Smooth muscle cell (in vitro differentiated cells): ENCODE data around the gene CUBN. TPM values are rescaled to one million over a fixed set of nuclear protein-coding genes. Genes with fewer than 3 reads are reported as not detected.

Experiments
- DNase-seq: peaks from one replicate; lab custom pipeline; 2025; ENCODE audit not compliant: unreplicated experiment; lab: John Stamatoyannopoulos, UW
- H2AFZ ChIP-seq: fragments of 200-600 bp; sonication (generic); 2 replicates; pipeline ENCODE4 v1.6.0; 2016; ENCODE audit warnings: antibody characterized with exemption, low read depth, mild to moderate bottlenecking
- H3F3A ChIP-seq: fragments of 200-600 bp; sonication (generic); 2 replicates; pipeline ENCODE4 v1.6.0; 2017; ENCODE audit warnings: antibody characterized with exemption, low read depth
- H3K27ac ChIP-seq: fragments of 200-600 bp; sonication (generic); 2 replicates; pipeline ENCODE4 v1.5.1; 2016; ENCODE audit warnings: low read depth, mild to moderate bottlenecking
- H3K27me3 ChIP-seq: fragments of 200-600 bp; sonication (generic); 2 replicates; pipeline ENCODE4 v1.6.1; 2016; ENCODE audit warnings: low read depth, mild to moderate bottlenecking
- H3K36me3 ChIP-seq: fragments of 200-600 bp; sonication (generic); 2 replicates; pipeline ENCODE4 v1.5.1; 2016; ENCODE audit warnings: low read depth
- H3K4me1 ChIP-seq: fragments of 200-600 bp; sonication (generic); 2 replicates; pipeline ENCODE4 v1.5.1; 2016; ENCODE audit warnings: low read depth
- H3K4me2 ChIP-seq: fragments of 200-600 bp; sonication (generic); 2 replicates; pipeline ENCODE4 v1.6.0; 2016; ENCODE audit warnings: mild to moderate bottlenecking
- H3K4me3 ChIP-seq: fragments of 200-600 bp; sonication (generic); 2 replicates; pipeline ENCODE4 v1.5.1; 2016; ENCODE audit warnings: mild to moderate bottlenecking
- H3K79me2 ChIP-seq: fragments of 200-600 bp; sonication (generic); 2 replicates; pipeline ENCODE4 v1.6.0; 2016; ENCODE audit warnings: low read depth, mild to moderate bottlenecking
- H3K9ac ChIP-seq: fragments of 200-600 bp; sonication (generic); 2 replicates; pipeline ENCODE4 v1.6.0; 2016; ENCODE audit warnings: low read depth
- H3K9me3 ChIP-seq: fragments of 200-600 bp; sonication (generic); replicated peaks from 2 replicates; pipeline ENCODE4 v1.5.1; 2016; ENCODE audit warnings: low read depth
- H4K20me1 ChIP-seq: fragments of 200-600 bp; sonication (generic); 2 replicates; pipeline ENCODE4 v1.6.0; 2016; ENCODE audit warnings: low read depth
- WGBS: methylation state at CpG from one replicate; pipeline ENCODE4 v1.1.7; 2016; ENCODE audit warnings: low lambda C conversion rate; 5-methylcytosine and 5-hydroxymethylcytosine counted together
- polyA plus RNA-seq: library from polyadenylated mRNA; unstranded; fragments of >200 nt; fragmentation: Nextera tagmentation; extraction: Ambion mirVana; gene quantifications from 2 replicates; pipeline ENCODE4 v1.2.1, GENCODE V29; 2016
- total RNA-seq: library from RNA; depleted of rRNA; stranded (reverse); fragments of >200 nt; gene quantifications from 2 replicates; pipeline ENCODE4 v1.2.3, GENCODE V29; 2014
- TF ChIP-seq, protein P1 (sequence below): fragments of 200-600 bp; sonication (generic); IDR thresholded peaks from 2 replicates; pipeline ENCODE4 v1.5.1; 2017; ENCODE audit warnings: borderline replicate concordance, mild to moderate bottlenecking, antibody characterized with exemption; ENCODE audit not compliant: insufficient read depth, poor library complexity, severe bottlenecking

The CUBN gene
- total and polyA plus RNA-seq, 2 experiments from 2014 or later = 0.62 to 4.7 TPM

- Histone ChIP-seq H4K20me1 (no peaks in the 10 kb centered on the region), H3K27ac (peak overlapping the region; percentile 85), H3K4me3 (no peak overlapping the region), H3K79me2 (no peaks in the 10 kb centered on the region), H3K36me3 (no peaks in the 10 kb centered on the region), H3K9me3 (no peaks in the 10 kb centered on the region), H3K4me1 (peaks cover 9% of the 10 kb centered on the region), H3F3A (peaks cover 10% of the 10 kb centered on the region), H3K4me2 (peak overlapping the region; percentile 41), H2AFZ (peak overlapping the region; percentile 6), H3K27me3 (no peaks in the 10 kb centered on the region), H3K9ac (peak overlapping the region; percentile 21)
- 8% methylated on average over 4 of the region's 4 CpGs for WGBS
- TF ChIP-seq, protein P1, sequence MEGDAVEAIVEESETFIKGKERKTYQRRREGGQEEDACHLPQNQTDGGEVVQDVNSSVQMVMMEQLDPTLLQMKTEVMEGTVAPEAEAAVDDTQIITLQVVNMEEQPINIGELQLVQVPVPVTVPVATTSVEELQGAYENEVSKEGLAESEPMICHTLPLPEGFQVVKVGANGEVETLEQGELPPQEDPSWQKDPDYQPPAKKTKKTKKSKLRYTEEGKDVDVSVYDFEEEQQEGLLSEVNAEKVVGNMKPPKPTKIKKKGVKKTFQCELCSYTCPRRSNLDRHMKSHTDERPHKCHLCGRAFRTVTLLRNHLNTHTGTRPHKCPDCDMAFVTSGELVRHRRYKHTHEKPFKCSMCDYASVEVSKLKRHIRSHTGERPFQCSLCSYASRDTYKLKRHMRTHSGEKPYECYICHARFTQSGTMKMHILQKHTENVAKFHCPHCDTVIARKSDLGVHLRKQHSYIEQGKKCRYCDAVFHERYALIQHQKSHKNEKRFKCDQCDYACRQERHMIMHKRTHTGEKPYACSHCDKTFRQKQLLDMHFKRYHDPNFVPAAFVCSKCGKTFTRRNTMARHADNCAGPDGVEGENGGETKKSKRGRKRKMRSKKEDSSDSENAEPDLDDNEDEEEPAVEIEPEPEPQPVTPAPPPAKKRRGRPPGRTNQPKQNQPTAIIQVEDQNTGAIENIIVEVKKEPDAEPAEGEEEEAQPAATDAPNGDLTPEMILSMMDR = no peak
- no peak for DNase-seq
Measured at GRCh38 chr10:16856567-16856966, 273.0 kb downstream of the CUBN start.

DNA sequence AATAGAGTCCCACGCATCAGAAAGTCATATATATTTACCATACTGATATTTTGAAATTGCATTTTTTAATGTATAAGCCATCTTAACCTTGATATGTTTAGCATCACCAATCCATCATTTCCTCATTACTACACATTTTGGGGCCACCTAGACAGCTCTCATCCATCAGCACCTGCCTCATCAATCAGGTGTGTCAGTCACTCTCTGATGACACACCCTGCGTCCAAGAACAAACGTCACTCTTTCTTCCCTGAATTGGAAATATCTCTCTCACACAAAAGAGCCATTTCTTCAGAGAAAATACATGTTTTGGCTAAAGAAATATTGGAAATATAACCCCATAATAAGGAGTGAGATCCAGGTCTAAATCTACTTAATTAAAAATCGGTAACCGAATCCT is 273.5 kb downstream of the CUBN start:
- Histone ChIP-seq H3F3A (peaks cover 10% of the 10 kb centered on the region), H3K27me3 (no peaks in the 10 kb centered on the region), H3K4me1 (peaks cover 9% of the 10 kb centered on the region), H3K4me3 (no peak overlapping the region), H3K9ac (peak overlapping the region; percentile 21), H4K20me1 (no peaks in the 10 kb centered on the region), H3K4me2 (peak overlapping the region; percentile 41), H3K9me3 (no peaks in the 10 kb centered on the region), H3K36me3 (no peaks in the 10 kb centered on the region), H2AFZ (no peak overlapping the region), H3K27ac (peak overlapping the region; percentile 85), H3K79me2 (no peaks in the 10 kb centered on the region)
- TF ChIP-seq, protein P1 = no peak
- 68% methylated on average over 5 of the region's 5 CpGs for WGBS
- no peak for DNase-seq

GRCh38 chr10:16854623-16855022 is 275.0 kb downstream of the CUBN start:
- DNase-seq = no peak
- Histone ChIP-seq H3K4me3 (no peak overlapping the region), H4K20me1 (no peaks in the 10 kb centered on the region), H3K4me1 (peaks cover 9% of the 10 kb centered on the region), H3K79me2 (no peaks in the 10 kb centered on the region), H3K36me3 (no peaks in the 10 kb centered on the region), H3F3A (peaks cover 10% of the 10 kb centered on the region), H3K9me3 (no peaks in the 10 kb centered on the region), H3K4me2 (no peak overlapping the region), H3K27me3 (no peaks in the 10 kb centered on the region), H3K27ac (no peak overlapping the region), H3K9ac (no peak overlapping the region), H2AFZ (no peak overlapping the region)
- TF ChIP-seq, protein P1 = no peak

DNA sequence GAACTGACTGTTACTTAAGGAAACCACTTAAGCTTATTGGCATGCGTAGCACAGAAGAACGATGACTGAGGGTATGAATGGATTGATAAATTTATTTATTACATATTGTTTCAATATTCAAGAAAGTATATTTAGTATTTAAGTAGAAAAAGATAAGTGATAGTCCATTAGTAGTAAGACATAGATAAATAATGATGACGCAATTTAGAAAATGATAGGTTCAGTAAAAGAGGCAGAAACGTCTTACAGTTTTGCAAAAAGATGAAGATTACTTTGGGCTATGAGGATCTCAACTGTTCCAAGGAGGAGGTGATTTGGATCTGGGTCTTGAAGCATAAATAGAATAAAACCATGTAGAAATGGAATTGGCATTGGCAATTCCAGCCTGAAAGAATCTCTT is 275.8 kb downstream of the CUBN start:
- no peak for DNase-seq
- no peaks in the 10 kb centered on the region for H3K9me3 ChIP-seq
- 85% methylated on average over 4 of the region's 4 CpGs for WGBS
- no peak overlapping the region for H3K27ac ChIP-seq
- H3F3A ChIP-seq = peaks cover 10% of the 10 kb centered on the region
- H3K4me1 ChIP-seq = peaks cover 9% of the 10 kb centered on the region
- no peaks in the 10 kb centered on the region for H4K20me1 ChIP-seq
- H3K4me3 ChIP-seq = no peak overlapping the region
- no peak overlapping the region for H3K9ac ChIP-seq
- TF ChIP-seq, protein P1 = no peak
- H2AFZ ChIP-seq = no peak overlapping the region
- H3K27me3 ChIP-seq = no peaks in the 10 kb centered on the region
- H3K79me2 ChIP-seq = no peaks in the 10 kb centered on the region
- peak overlapping the region; percentile 9 for H3K4me2 ChIP-seq
- no peaks in the 10 kb centered on the region for H3K36me3 ChIP-seq
